ENCODE results near the gene CES3.
A peak's percentile ranks its signal among the peaks of the same experiment; 100 is the strongest.

The CES3 gene

DNA sequence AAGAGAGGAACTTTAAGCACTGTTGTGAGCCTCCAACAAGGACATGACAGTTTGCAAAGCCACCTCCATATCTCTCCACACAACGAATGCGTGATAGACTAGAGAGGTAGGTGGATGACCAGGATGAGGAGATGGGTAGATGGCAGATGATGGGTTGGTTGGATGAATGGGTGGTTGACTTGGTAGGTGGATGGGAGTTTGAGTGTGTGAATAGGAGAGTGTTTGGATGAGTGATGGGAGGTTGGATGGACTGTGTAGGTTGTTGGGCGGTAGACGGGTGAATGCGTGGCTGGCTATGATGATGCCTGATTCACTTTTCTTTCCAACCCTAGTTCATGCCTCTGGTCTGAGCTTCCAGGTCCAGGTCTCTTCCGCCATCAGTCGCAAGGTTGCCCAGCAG, 46.5 kb upstream of the CES3 start:
- Histone ChIP-seq H4K8ac (ENCODE audit: low read length) (no peak overlapping the region), H3K4ac (ENCODE audit: low read depth in 1 of 2, low read length in 2 of 2) (no peak overlapping the region), H2BK5ac (ENCODE audit: low read depth, low read length, poor library complexity, severe bottlenecking) (no peak overlapping the region), H2BK12ac (ENCODE audit: low read length in 2 of 2) (no peak overlapping the region), H2BK15ac (ENCODE audit: low read depth, poor library complexity, severe bottlenecking) (no peak overlapping the region), H3K23ac (ENCODE audit: low read length in 2 of 2) (no peak overlapping the region), H3K36me3 (ENCODE audit: control insufficient read depth in 1 of 2, insufficient read depth in 2 of 2, low read depth in 1 of 2, low read length in 2 of 2) (no peaks in the 10 kb centered on the region), H3K79me1 (replicated peaks; ENCODE audit: low read length, poor library complexity, severe bottlenecking) (no peaks in the 10 kb centered on the region), H3K18ac (ENCODE audit: low read depth in 1 of 2, low read length in 2 of 2) (no peak overlapping the region), H3K4me3 (ENCODE audit: insufficient read depth in 1 of 2, low read depth in 1 of 2, low read length in 2 of 2) (no peak overlapping the region), H3K9me3 (ENCODE audit: control insufficient read depth, low read length) (no peaks in the 10 kb centered on the region), H3K27ac (ENCODE audit: low read length, poor library complexity, severe bottlenecking) (no peak overlapping the region), H3K9ac (ENCODE audit: low read length) (no peak overlapping the region), H3K4me1 (ENCODE audit: control insufficient read depth, insufficient read depth, low read depth, low read length) (peaks cover 16% of the 10 kb centered on the region), H3K4me2 (ENCODE audit: low read length, poor library complexity, severe bottlenecking) (no peak overlapping the region), H4K91ac (ENCODE audit: low read length) (no peak overlapping the region), H3K27me3 (ENCODE audit: control insufficient read depth in 1 of 2, insufficient read depth in 1 of 2, low read length in 2 of 2) (peaks cover 12 to 71% of the 10 kb centered on the region in 2 experiments), H2AFZ (ENCODE audit: low read depth, low read length) (no peak overlapping the region), H2BK120ac (ENCODE audit: low read depth, low read length) (no peak overlapping the region), H3K14ac (ENCODE audit: low read length in 2 of 2) (no peak overlapping the region), H2AK5ac (ENCODE audit: low read length, severe bottlenecking) (no peak overlapping the region)
- no peak for DNase-seq
- over 99% methylated on average over 4 of the region's 7 CpGs for WGBS

DNA sequence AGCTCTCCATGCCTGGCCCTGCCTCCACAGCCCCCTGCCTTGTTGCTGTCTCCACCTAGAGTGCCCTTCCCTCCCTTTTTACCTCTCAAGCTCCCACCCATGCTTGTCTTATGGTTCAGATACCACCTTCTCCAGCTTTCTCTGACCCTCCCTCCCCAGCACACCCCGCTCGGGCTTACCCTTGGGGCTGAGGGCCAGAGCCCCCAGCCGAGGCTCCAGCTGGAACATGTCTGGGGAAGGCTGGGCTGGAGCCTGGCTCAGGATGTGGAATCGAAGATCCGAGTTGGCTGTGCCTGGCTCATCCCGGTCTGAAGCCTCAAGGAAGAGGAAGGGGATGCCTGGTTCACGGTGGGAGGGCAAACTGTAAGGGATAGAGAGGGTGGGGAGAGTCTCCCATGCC, 46.0 kb upstream of the CES3 start:
- no peak overlapping the region for H2BK120ac ChIP-seq (ENCODE audit: low read depth, low read length)
- no peak overlapping the region for H3K23ac ChIP-seq (ENCODE audit: low read length in 2 of 2)
- DNase-seq: no peak
- no peak overlapping the region for H3K4me2 ChIP-seq (ENCODE audit: low read length, poor library complexity, severe bottlenecking)
- H3K14ac ChIP-seq (ENCODE audit: low read length in 2 of 2): no peak overlapping the region
- H2BK15ac ChIP-seq (ENCODE audit: low read depth, poor library complexity, severe bottlenecking): no peak overlapping the region
- no peak overlapping the region for H3K27ac ChIP-seq (ENCODE audit: low read length, poor library complexity, severe bottlenecking)
- H3K79me1 ChIP-seq (replicated peaks; ENCODE audit: low read length, poor library complexity, severe bottlenecking): no peaks in the 10 kb centered on the region
- no peak overlapping the region for H2BK12ac ChIP-seq (ENCODE audit: low read length in 2 of 2)
- WGBS: 90% methylated on average over 2 of the region's 7 CpGs
- H3K4ac ChIP-seq (ENCODE audit: low read depth in 1 of 2, low read length in 2 of 2): no peak overlapping the region
- H3K4me3 ChIP-seq (ENCODE audit: insufficient read depth in 1 of 2, low read depth in 1 of 2, low read length in 2 of 2): no peak overlapping the region
- H3K9me3 ChIP-seq (ENCODE audit: control insufficient read depth, low read length): no peaks in the 10 kb centered on the region
- H3K18ac ChIP-seq (ENCODE audit: low read depth in 1 of 2, low read length in 2 of 2): no peak overlapping the region
- no peak overlapping the region for H2AFZ ChIP-seq (ENCODE audit: low read depth, low read length)
- no peak overlapping the region for H4K91ac ChIP-seq (ENCODE audit: low read length)
- no peak overlapping the region for H2BK5ac ChIP-seq (ENCODE audit: low read depth, low read length, poor library complexity, severe bottlenecking)
- H3K9ac ChIP-seq (ENCODE audit: low read length): no peak overlapping the region
- no peaks in the 10 kb centered on the region for H3K36me3 ChIP-seq (ENCODE audit: control insufficient read depth in 1 of 2, insufficient read depth in 2 of 2, low read depth in 1 of 2, low read length in 2 of 2)
- peaks cover 12 to 75% of the 10 kb centered on the region in 2 experiments for H3K27me3 ChIP-seq (ENCODE audit: control insufficient read depth in 1 of 2, insufficient read depth in 1 of 2, low read length in 2 of 2)
- no peak overlapping the region for H4K8ac ChIP-seq (ENCODE audit: low read length)
- H3K4me1 ChIP-seq (ENCODE audit: control insufficient read depth, insufficient read depth, low read depth, low read length): peaks cover 21% of the 10 kb centered on the region
- no peak overlapping the region for H2AK5ac ChIP-seq (ENCODE audit: low read length, severe bottlenecking)

DNA sequence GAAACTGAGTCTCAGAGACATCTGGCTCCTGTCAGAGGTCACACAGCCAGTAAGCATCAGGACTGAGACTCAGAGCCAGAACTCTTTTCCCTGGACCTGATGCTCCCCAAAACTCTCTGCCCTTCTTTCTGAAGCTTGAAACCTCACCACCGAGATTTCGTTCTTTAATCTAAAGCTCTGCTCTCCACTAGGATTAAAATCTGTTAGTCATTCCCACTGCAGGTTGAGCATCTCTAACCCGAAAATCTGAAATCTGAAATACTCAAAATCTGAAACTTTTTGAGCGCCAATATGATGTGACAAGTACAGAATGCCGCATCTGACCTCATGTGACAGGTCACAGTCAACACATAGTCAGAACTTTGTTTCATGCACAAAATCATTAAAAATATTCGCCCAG, 44.5 kb upstream of the CES3 start:
- Histone ChIP-seq H2AK5ac (ENCODE audit: low read length, severe bottlenecking) (no peak overlapping the region), H3K36me3 (ENCODE audit: control insufficient read depth in 1 of 2, insufficient read depth in 2 of 2, low read depth in 1 of 2, low read length in 2 of 2) (peaks cover 0 to 1% of the 10 kb centered on the region in 2 experiments), H3K9ac (ENCODE audit: low read length) (no peak overlapping the region), H4K8ac (ENCODE audit: low read length) (no peak overlapping the region), H3K27ac (ENCODE audit: low read length, poor library complexity, severe bottlenecking) (no peak overlapping the region), H3K27me3 (ENCODE audit: control insufficient read depth in 1 of 2, insufficient read depth in 1 of 2, low read length in 2 of 2) (peaks cover 20 to 79% of the 10 kb centered on the region in 2 experiments), H2BK12ac (ENCODE audit: low read length in 2 of 2) (no peak overlapping the region), H3K4me1 (ENCODE audit: control insufficient read depth, insufficient read depth, low read depth, low read length) (peaks cover 25% of the 10 kb centered on the region), H3K14ac (ENCODE audit: low read length in 2 of 2) (no peak overlapping the region), H3K18ac (ENCODE audit: low read depth in 1 of 2, low read length in 2 of 2) (no peak overlapping the region), H2BK15ac (ENCODE audit: low read depth, poor library complexity, severe bottlenecking) (no peak overlapping the region), H3K4me3 (ENCODE audit: insufficient read depth in 1 of 2, low read depth in 1 of 2, low read length in 2 of 2) (no peak overlapping the region), H3K23ac (ENCODE audit: low read length in 2 of 2) (no peak overlapping the region), H2AFZ (ENCODE audit: low read depth, low read length) (no peak overlapping the region), H2BK5ac (ENCODE audit: low read depth, low read length, poor library complexity, severe bottlenecking) (no peak overlapping the region), H3K4ac (ENCODE audit: low read depth in 1 of 2, low read length in 2 of 2) (no peak overlapping the region), H2BK120ac (ENCODE audit: low read depth, low read length) (no peak overlapping the region), H3K9me3 (ENCODE audit: control insufficient read depth, low read length) (no peaks in the 10 kb centered on the region), H3K4me2 (ENCODE audit: low read length, poor library complexity, severe bottlenecking) (no peak overlapping the region), H4K91ac (ENCODE audit: low read length) (no peak overlapping the region), H3K79me1 (replicated peaks; ENCODE audit: low read length, poor library complexity, severe bottlenecking) (no peaks in the 10 kb centered on the region)
- no peak for DNase-seq
- 86% methylated on average over 6 of the region's 6 CpGs for WGBS

- no peak overlapping the region for H4K91ac ChIP-seq (ENCODE audit: low read length)
- H3K27me3 ChIP-seq (ENCODE audit: control insufficient read depth in 1 of 2, insufficient read depth in 1 of 2, low read length in 2 of 2): peaks cover 20 to 81% of the 10 kb centered on the region in 2 experiments
- H3K9me3 ChIP-seq (ENCODE audit: control insufficient read depth, low read length): no peaks in the 10 kb centered on the region
- H3K27ac ChIP-seq (ENCODE audit: low read length, poor library complexity, severe bottlenecking): no peak overlapping the region
- no peak overlapping the region for H3K18ac ChIP-seq (ENCODE audit: low read depth in 1 of 2, low read length in 2 of 2)
- H3K9ac ChIP-seq (ENCODE audit: low read length): no peak overlapping the region
- 93% methylated on average over 7 of the region's 9 CpGs for WGBS
- H4K8ac ChIP-seq (ENCODE audit: low read length): no peak overlapping the region
- H3K4me3 ChIP-seq (ENCODE audit: insufficient read depth in 1 of 2, low read depth in 1 of 2, low read length in 2 of 2): no peak overlapping the region
- H2BK5ac ChIP-seq (ENCODE audit: low read depth, low read length, poor library complexity, severe bottlenecking): no peak overlapping the region
- peaks cover 0 to 9% of the 10 kb centered on the region in 2 experiments for H3K36me3 ChIP-seq (ENCODE audit: control insufficient read depth in 1 of 2, insufficient read depth in 2 of 2, low read depth in 1 of 2, low read length in 2 of 2)
- H2AK5ac ChIP-seq (ENCODE audit: low read length, severe bottlenecking): peak overlapping the region; percentile 5
- no peak overlapping the region for H2BK15ac ChIP-seq (ENCODE audit: low read depth, poor library complexity, severe bottlenecking)
- no peak for DNase-seq
- no peak overlapping the region for H3K4me2 ChIP-seq (ENCODE audit: low read length, poor library complexity, severe bottlenecking)
- no peak overlapping the region for H2AFZ ChIP-seq (ENCODE audit: low read depth, low read length)
- H3K14ac ChIP-seq (ENCODE audit: low read length in 2 of 2): no peak overlapping the region
- H2BK120ac ChIP-seq (ENCODE audit: low read depth, low read length): no peak overlapping the region
- H3K79me1 ChIP-seq (replicated peaks; ENCODE audit: low read length, poor library complexity, severe bottlenecking): no peaks in the 10 kb centered on the region
- no peak overlapping the region for H2BK12ac ChIP-seq (ENCODE audit: low read length in 2 of 2)
- H3K23ac ChIP-seq (ENCODE audit: low read length in 2 of 2): no peak overlapping the region
- peaks cover 26% of the 10 kb centered on the region for H3K4me1 ChIP-seq (ENCODE audit: control insufficient read depth, insufficient read depth, low read depth, low read length)
- H3K4ac ChIP-seq (ENCODE audit: low read depth in 1 of 2, low read length in 2 of 2): no peak overlapping the region
Measured at GRCh38 chr16:66917741-66918140, 43.3 kb upstream of the CES3 start.
